K562 treated with DMSO at 1 percent for 12 hours (cell line): ENCODE measurements around the gene RPS27A. TPM values are rescaled to one million over a fixed set of nuclear protein-coding genes. Genes with fewer than 3 reads are reported as not detected.

Experiments used
- total RNA-seq: library from RNA; unstranded; fragments of 300-600 nt; gene quantifications from 2 replicates; pipeline ENCODE4 v1.2.3, GENCODE V29; 2022; ENCODE audit not compliant: insufficient read depth

RPS27A gene
- 1,483 and 2,072 TPM in 2 replicates for total RNA-seq

DNA sequence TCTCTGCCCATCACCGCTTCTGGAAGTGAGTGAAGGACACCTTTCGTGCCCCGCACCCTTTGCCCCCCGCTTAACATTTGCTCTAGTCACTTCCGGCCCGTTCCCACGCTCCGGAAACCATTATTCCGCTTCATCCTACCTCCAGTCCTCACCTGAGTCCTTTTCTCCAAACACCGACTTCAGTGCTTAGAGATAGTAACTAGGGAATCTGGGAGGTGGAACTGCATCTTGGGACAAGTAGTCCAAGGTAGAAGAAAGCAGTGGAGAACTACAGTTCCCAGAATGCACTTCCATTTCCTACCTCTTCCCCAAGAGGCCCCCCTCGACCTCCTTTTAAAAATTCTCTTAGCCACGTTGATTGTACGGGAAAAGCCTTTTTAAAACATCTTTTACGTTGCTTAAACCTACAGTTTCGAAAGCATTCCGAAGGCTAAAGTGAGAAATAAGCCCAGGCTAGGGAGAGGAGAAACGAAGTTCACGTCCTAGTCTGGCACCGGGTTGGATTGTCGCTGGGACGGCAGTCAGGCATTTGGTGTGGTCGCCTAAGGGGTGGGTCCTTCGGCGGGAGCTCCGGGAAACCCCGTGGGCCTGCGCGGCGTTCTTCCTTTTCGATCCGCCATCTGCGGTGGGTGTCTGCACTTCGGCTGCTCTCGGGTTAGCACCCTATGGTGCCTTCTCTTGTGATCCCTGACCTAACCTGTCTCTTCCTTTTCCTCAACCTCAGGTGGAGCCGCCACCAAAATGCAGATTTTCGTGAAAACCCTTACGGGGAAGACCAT lies at the start of gene RPS27A, which contains the start of gene CLHC1:
RPS27A (plus strand) TSS at position 605 of the 779 bp plus-strand sequence; CDS start at position 742, 137 bp downstream.
CLHC1 (minus strand) TSS at position 210 of the 779 bp plus-strand sequence. CDS start 9,882 bp downstream, outside the sequence.

DNA sequence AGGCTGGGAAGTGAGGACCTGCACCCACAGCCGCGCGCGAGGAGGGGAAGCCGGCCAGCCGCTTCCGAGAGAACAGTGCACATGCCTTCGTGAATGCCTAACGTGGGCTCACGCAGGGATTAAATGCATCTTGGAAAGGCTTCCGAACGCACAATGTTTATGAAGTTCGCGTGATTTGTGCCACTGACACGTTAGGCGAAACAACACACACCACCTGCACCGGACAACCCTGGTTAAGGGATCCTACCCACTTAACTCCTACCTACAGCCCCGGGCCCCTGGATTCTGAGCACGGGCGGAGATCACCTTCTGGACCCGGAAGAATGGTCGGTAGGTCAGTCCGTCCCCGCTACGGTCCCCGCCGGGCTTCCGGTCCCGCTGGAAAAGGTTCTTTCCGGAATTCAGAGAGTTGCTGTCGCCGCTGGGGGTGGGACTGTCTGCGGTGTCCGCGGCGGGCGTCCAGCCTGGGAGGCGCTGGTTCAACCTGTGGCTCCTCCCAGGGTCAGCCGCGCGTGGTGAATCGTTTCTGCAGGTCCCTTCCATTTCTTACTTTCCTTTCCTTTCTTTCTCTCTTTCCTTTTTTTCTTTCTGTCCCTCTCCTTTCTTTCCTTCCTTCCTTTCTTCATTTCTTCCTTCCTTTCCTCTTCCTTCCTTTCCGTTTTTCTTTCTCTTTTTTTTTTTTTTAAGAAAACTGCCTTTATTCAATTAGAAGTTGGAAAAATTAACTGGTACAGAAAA lies 36.6 kb downstream of the RPS27A start, which contains the start of gene MTIF2:
MTIF2 (minus strand) TSS at position 325 of the 738 bp plus-strand sequence. CDS start 5,373 bp downstream, outside the sequence.

Other genes starting within 250 kb of the RPS27A start
- 176 and 308 TPM in 2 replicates for gene RTN4, start 182.2 kb upstream of the RPS27A start, total RNA-seq
- 1.6 TPM in 1 of 2 replicates, not detected in the other for gene CLHC1, start 395 bp upstream of the RPS27A start, total RNA-seq
- 23.5 and 46.9 TPM in 2 replicates for gene MTIF2, start 36.5 kb downstream of the RPS27A start, total RNA-seq
- 14.3 and 39.8 TPM in 2 replicates for gene CCDC88A, start 187.2 kb downstream of the RPS27A start, total RNA-seq